Chondrocyte (in vitro differentiated cells): ENCODE data around the gene ZNF784. TPM values are rescaled to one million over a fixed set of nuclear protein-coding genes. Genes with fewer than 3 reads are reported as not detected.

ENCODE experiments used
- DNase-seq: peaks from one replicate; pipeline ENCODE4 v3.0.0; 2021; ENCODE audit warnings: mixed read lengths, low spot score
- H3K27ac Mint-ChIP-seq: one replicate; pipeline ENCODE4 v1.8.0; 2021; ENCODE audit warnings: mild to moderate bottlenecking, moderate library complexity, mixed read lengths; ENCODE audit not compliant: unreplicated experiment
- H3K27me3 Mint-ChIP-seq: 2 replicates; pipeline ENCODE4 v1.8.0; 2021; ENCODE audit warnings: low read depth, mixed read lengths
- H3K36me3 Mint-ChIP-seq: 2 replicates; pipeline ENCODE4 v1.8.0; 2021; ENCODE audit warnings: low read depth, mixed read lengths
- H3K4me1 Mint-ChIP-seq: 2 replicates; pipeline ENCODE4 v1.8.0; 2021; ENCODE audit warnings: low read depth, mild to moderate bottlenecking, mixed read lengths
- H3K4me3 Mint-ChIP-seq: one replicate; pipeline ENCODE4 v1.8.0; 2021; ENCODE audit warnings: mild to moderate bottlenecking, moderate library complexity, mixed read lengths; ENCODE audit not compliant: unreplicated experiment
- H3K9me3 Mint-ChIP-seq: 2 replicates; pipeline ENCODE4 v1.8.0; 2021; ENCODE audit warnings: low read depth, mixed read lengths
- total RNA-seq: library from RNA; stranded (reverse); gene quantifications from 3 replicates; pipeline ENCODE4 v1.2.1, GENCODE V29; 2021
- TF ChIP-seq, protein P1 (sequence below): fragments of 200-600 bp; sonication (generic); IDR thresholded peaks from 2 replicates; pipeline ENCODE4 v1.5.0; 2021; ENCODE audit warnings: antibody characterized with exemption, mild to moderate bottlenecking, moderate library complexity

Gene ZNF784
- total RNA-seq, 1 donor from 2014 or later, result 6.4 TPM

DNA sequence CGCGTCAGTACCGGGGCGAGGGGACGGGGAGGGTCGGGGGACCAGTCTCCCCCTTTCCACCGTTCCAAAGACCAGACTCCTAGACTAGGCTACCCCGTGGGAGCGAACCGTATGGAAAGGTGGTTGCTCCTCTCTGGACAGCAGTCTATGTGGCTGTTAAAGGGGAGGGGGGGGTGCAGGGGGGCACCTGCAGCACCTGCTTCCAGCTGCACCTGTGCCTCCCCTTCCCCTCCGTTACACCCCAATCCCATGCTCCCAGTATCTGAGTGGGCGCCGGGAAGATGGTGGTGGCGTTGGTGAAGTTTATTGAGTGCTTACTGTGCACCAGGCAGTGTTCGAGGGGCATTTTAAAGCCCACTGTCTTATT, 23.7 kb downstream of the ZNF784 start:
- Mint-ChIP-seq H3K36me3 (peaks cover 12% of the 10 kb centered on the region), H3K4me1 (peaks cover 31% of the 10 kb centered on the region), H3K4me3 (peak overlapping the region; percentile 66), H3K27ac (peak overlapping the region; percentile 41), H3K27me3 (no peaks in the 10 kb centered on the region), H3K9me3 (no peaks in the 10 kb centered on the region)
- DNase-seq, result no peak
- TF ChIP-seq, protein P1, sequence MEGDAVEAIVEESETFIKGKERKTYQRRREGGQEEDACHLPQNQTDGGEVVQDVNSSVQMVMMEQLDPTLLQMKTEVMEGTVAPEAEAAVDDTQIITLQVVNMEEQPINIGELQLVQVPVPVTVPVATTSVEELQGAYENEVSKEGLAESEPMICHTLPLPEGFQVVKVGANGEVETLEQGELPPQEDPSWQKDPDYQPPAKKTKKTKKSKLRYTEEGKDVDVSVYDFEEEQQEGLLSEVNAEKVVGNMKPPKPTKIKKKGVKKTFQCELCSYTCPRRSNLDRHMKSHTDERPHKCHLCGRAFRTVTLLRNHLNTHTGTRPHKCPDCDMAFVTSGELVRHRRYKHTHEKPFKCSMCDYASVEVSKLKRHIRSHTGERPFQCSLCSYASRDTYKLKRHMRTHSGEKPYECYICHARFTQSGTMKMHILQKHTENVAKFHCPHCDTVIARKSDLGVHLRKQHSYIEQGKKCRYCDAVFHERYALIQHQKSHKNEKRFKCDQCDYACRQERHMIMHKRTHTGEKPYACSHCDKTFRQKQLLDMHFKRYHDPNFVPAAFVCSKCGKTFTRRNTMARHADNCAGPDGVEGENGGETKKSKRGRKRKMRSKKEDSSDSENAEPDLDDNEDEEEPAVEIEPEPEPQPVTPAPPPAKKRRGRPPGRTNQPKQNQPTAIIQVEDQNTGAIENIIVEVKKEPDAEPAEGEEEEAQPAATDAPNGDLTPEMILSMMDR, result no peak

DNA sequence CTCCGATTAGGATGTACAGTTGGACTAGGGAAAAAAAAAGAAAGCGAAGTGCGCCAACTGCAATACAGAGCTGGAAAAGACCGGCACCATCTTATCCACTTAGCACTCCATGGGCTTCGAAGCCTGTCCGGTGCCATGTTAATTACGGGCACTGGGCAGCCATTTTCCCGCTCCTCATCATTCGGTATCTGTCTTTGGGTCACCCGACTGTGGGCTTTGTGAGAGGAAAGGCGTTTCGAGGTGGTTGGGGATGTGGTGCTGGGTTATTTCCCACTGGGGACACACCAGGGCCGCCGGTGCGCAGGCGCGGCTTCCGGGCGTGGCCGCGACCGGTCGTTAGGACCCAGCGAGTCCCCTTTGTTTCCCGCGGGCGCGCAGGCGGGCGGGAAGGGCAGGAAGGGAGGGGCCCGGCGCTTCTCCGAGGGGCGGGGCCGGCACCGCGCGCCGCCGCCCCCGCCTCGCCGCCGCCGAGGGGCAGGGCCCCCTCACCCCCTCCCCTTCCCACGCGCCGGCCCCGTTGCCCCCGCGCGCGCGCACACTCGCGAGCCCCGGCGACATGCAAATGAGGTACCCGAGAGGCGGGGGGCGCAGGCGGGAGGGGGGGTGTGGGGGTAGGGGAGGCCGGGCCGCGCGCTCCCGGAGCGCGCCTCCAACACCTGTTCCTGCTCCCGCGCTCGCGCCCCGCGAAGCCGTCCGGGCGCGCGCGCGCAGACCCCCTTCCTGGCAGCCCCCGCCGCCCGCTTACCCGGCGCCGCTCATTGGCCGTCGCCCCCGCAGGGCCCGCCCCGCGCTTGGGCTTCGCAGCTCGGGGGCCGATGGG, 24.3 kb downstream of the ZNF784 start, which contains the start of gene ZNF524:
Gene ZNF524, plus strand, starts transcription at position 447 of the 820 bp plus-strand sequence. CDS start 1,825 bp downstream, outside the sequence.
- peak within 1 kb of the TSS; percentile 88 for H3K4me3 Mint-ChIP-seq
- TF ChIP-seq, protein P1, result no peak
- H3K9me3 Mint-ChIP-seq, result no peaks in the 10 kb centered on the region
- peak within 1 kb of the TSS; percentile 99 for H3K27ac Mint-ChIP-seq
- no peaks in the 10 kb centered on the region for H3K27me3 Mint-ChIP-seq
- DNase-seq, result no peak
- peaks cover 31% of the 10 kb centered on the region for H3K4me1 Mint-ChIP-seq
- H3K36me3 Mint-ChIP-seq, result peaks cover 17% of the 10 kb centered on the region

DNA sequence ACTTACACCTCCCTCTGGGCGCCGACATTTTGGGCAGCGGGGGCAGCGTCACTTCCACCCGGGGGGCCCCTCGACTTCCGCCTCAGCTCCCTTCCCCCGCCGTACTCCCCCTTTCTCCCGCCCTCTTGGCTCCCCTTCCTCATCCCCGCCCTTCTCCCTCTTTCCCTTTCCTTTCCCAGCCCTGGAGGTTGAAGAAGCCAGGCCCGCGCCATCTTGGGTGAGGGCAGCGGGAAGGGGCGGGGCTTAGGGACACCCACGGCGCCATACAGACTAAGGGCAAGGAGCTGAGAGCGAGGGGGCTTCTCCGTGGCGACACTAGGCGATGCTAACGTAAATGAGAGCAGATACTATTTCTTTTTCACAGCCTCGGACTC, 24.9 kb downstream of the ZNF784 start, which contains the start of gene FIZ1:
Gene FIZ1, minus strand, starts transcription at position 50 of the 374 bp plus-strand sequence. CDS start 1,652 bp downstream, outside the sequence.
- H3K27me3 Mint-ChIP-seq, result no peaks in the 10 kb centered on the region
- TF ChIP-seq, protein P1, result no peak
- H3K4me3 Mint-ChIP-seq, result peak within 1 kb of the TSS; percentile 88
- peak; percentile 98 for DNase-seq
- peak within 1 kb of the TSS; percentile 99 for H3K27ac Mint-ChIP-seq
- H3K36me3 Mint-ChIP-seq, result peaks cover 22% of the 10 kb centered on the region
- H3K4me1 Mint-ChIP-seq, result peaks cover 26% of the 10 kb centered on the region
- H3K9me3 Mint-ChIP-seq, result no peaks in the 10 kb centered on the region

DNA sequence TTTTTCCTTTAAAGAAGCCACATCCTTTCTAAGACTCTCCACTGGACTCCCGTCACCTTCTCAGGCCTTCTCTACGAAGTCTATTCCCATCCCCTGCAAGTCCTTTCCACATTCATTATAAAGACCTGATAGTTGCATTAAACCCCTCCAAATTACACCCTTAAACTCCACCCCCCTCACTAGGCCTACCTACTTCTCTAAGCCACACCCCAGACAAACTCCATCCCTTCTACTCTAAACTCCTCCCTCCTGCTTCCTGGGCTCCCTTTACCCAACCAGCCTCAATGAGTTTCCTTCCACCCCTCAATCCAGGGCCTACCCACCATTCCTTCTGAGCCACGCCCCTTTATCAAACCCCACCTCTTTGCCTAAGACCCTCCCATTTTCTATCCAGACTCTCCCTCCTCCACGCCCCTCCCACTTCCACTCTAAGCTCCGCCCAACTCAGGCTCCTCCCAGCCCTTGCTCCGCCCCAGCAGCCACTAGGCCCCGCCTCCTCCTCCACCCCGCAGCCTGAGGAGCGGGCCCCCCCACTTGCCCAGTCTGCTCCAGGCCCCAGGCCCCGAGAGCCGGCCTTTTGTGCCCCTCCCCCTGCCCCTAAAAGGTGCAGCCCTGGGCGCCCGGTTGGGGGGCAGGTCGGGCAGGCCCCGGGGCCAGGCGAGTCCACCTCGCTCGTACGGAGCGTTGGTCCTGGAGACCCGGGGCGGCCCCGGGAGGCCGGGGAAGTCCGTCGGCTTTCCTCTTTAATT, 25.5 kb downstream of the ZNF784 start:
- Mint-ChIP-seq H3K27ac (peak overlapping the region; percentile 99), H3K36me3 (peaks cover 22% of the 10 kb centered on the region), H3K9me3 (no peaks in the 10 kb centered on the region), H3K4me3 (peak overlapping the region; percentile 88), H3K4me1 (peaks cover 25% of the 10 kb centered on the region), H3K27me3 (no peaks in the 10 kb centered on the region)
- TF ChIP-seq, protein P1, result no peak
- DNase-seq, result peak; percentile 98

DNA sequence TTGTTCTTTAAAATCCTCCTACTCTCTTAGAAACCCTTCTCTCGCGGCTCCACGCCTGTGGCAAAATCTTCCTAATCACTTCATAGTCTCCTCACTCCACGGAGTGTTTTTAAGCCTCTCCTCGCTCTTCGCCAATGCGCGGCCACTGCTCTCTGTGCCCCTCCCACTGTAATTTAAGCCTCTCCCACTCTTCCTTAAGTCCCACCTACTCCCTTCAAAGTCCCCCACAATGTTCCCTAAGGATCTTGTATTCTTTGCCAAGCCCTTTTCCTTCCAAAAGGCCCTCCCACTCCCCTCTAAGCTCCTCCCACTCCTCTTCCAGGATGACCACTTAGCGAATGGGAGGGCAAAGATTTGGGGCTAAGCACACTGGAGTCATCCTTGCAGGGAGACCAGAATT, 26.3 kb downstream of the ZNF784 start:
- H3K4me1 Mint-ChIP-seq, result peaks cover 25% of the 10 kb centered on the region
- no peaks in the 10 kb centered on the region for H3K9me3 Mint-ChIP-seq
- DNase-seq, result no peak
- H3K27me3 Mint-ChIP-seq, result no peaks in the 10 kb centered on the region
- H3K4me3 Mint-ChIP-seq, result no peak overlapping the region
- H3K36me3 Mint-ChIP-seq, result peaks cover 24% of the 10 kb centered on the region
- TF ChIP-seq, protein P1, result no peak
- peak overlapping the region; percentile 51 for H3K27ac Mint-ChIP-seq
